Mesothelial cell of epicardium (in vitro differentiated cells): ENCODE data around the gene BMP8A. TPM values are rescaled to one million over a fixed set of nuclear protein-coding genes. Genes with fewer than 3 reads are reported as not detected.
"Not testable (repeated sequence)": the region's sequence is repeated elsewhere in the genome, so short reads cannot be mapped to it uniquely, and the experiment has no call there.

ENCODE experiments used
- DNase-seq, 2 experiments: peaks; one replicate each; pipeline ENCODE4 v3.0.0; 2021; ENCODE audit warnings: low spot score in 2 of 2; ENCODE audit not compliant: unreplicated experiment in 2 of 2
- H3K27ac Mint-ChIP-seq: 2 replicates; pipeline ENCODE4 v1.8.0; 2021; ENCODE audit warnings: mixed read lengths
- H3K27me3 Mint-ChIP-seq: 2 replicates; pipeline ENCODE4 v1.8.0; 2021; ENCODE audit warnings: low read depth, mixed read lengths
- H3K36me3 Mint-ChIP-seq: 2 replicates; pipeline ENCODE4 v1.8.0; 2021; ENCODE audit warnings: mixed read lengths
- H3K4me1 Mint-ChIP-seq: 2 replicates; pipeline ENCODE4 v1.8.0; 2021; ENCODE audit warnings: mixed read lengths
- H3K4me3 Mint-ChIP-seq: 2 replicates; pipeline ENCODE4 v1.8.0; 2021; ENCODE audit warnings: mild to moderate bottlenecking, moderate library complexity, mixed read lengths
- H3K9me3 Mint-ChIP-seq: 2 replicates; pipeline ENCODE4 v1.8.0; 2021; ENCODE audit warnings: mixed read lengths
- CTCF ChIP-seq: fragments of 200-600 bp; sonication (generic); IDR thresholded peaks from one replicate; pipeline ENCODE4 v1.5.0; 2021; ENCODE audit warnings: antibody characterized with exemption; ENCODE audit not compliant: unreplicated experiment
- total RNA-seq: library from RNA; stranded (reverse); gene quantifications from 3 replicates; pipeline ENCODE4 v1.2.1, GENCODE V29; 2021

BMP8A gene
- total RNA-seq, 1 donor from 2014 or later = not detected

GRCh38 chr1:39494671-39495410 is 3.4 kb downstream of the BMP8A start:
- Mint-ChIP-seq H3K4me3 (no peak overlapping the region), H3K9me3 (no peaks in the 10 kb centered on the region), H3K4me1 (peaks cover 2% of the 10 kb centered on the region), H3K36me3 (no peaks in the 10 kb centered on the region), H3K27ac (no peak overlapping the region), H3K27me3 (peaks cover 50% of the 10 kb centered on the region)
- no peak for TF ChIP-seq CTCF
- DNase-seq = no peak

- not testable (repeated sequence) for H3K36me3 Mint-ChIP-seq, DNase-seq, H3K4me3 Mint-ChIP-seq, H3K4me1 Mint-ChIP-seq, H3K27ac Mint-ChIP-seq, H3K9me3 Mint-ChIP-seq
- peaks cover 40% of the 10 kb centered on the region for H3K27me3 Mint-ChIP-seq
Observed at GRCh38 chr1:39496520-39496919, 5.1 kb downstream of the BMP8A start.

- no peak for TF ChIP-seq CTCF
- H3K4me1 Mint-ChIP-seq = no peaks in the 10 kb centered on the region
- peaks cover 34% of the 10 kb centered on the region for H3K27me3 Mint-ChIP-seq
- peaks cover 3% of the 10 kb centered on the region for H3K36me3 Mint-ChIP-seq
- no peak for DNase-seq
- H3K4me3 Mint-ChIP-seq = no peak overlapping the region
- peaks cover 4% of the 10 kb centered on the region for H3K9me3 Mint-ChIP-seq
- H3K27ac Mint-ChIP-seq = no peak overlapping the region
Observed at GRCh38 chr1:39497585-39497984, 6.1 kb downstream of the BMP8A start.

GRCh38 chr1:39498096-39498710 is 6.8 kb downstream of the BMP8A start:
- peaks cover 28% of the 10 kb centered on the region for H3K27me3 Mint-ChIP-seq
- H3K9me3 Mint-ChIP-seq, DNase-seq, H3K4me1 Mint-ChIP-seq, H3K4me3 Mint-ChIP-seq, H3K27ac Mint-ChIP-seq, H3K36me3 Mint-ChIP-seq: not testable (repeated sequence)

GRCh38 chr1:39498821-39499220 is 7.4 kb downstream of the BMP8A start:
- not testable (repeated sequence) for H3K27ac Mint-ChIP-seq, H3K36me3 Mint-ChIP-seq, DNase-seq, H3K4me3 Mint-ChIP-seq, H3K9me3 Mint-ChIP-seq, H3K4me1 Mint-ChIP-seq
- peaks cover 22% of the 10 kb centered on the region for H3K27me3 Mint-ChIP-seq

GRCh38 chr1:39499668-39500067 is 8.2 kb downstream of the BMP8A start:
- peaks cover 13% of the 10 kb centered on the region for H3K27me3 Mint-ChIP-seq

More at GRCh38 chr1:39499668-39500067, 8.2 kb downstream of the BMP8A start:
- DNase-seq = no peak
- no peaks in the 10 kb centered on the region for H3K4me1 Mint-ChIP-seq
- H3K4me3 Mint-ChIP-seq = no peak overlapping the region
- peaks cover 3% of the 10 kb centered on the region for H3K36me3 Mint-ChIP-seq
- H3K27ac Mint-ChIP-seq = no peak overlapping the region
- TF ChIP-seq CTCF = no peak
- peaks cover 4% of the 10 kb centered on the region for H3K9me3 Mint-ChIP-seq
